K562 (cell line): ENCODE data around the gene LRRC51. TPM values are rescaled to one million over a fixed set of nuclear protein-coding genes. Genes with fewer than 3 reads are reported as not detected.

Experiments
- CCNT2 ChIP-seq: IDR thresholded peaks from 2 replicates; pipeline ENCODE4 v1.6.1; 2011; ENCODE audit warnings: borderline replicate concordance, low read depth, mild to moderate bottlenecking, moderate library complexity, mixed read lengths, low read length; ENCODE audit not compliant: insufficient read length; ENCODE audit errors: extremely low read depth
- CSDE1 ChIP-seq, 2 experiments: fragments of 450-650 bp; IDR thresholded peaks; 2 replicates each; pipeline ENCODE4 v1.6.1; 2016; ENCODE audit warnings: mild to moderate bottlenecking in 1 of 2
- DACH1 ChIP-seq: fragments of 450-650 bp; IDR thresholded peaks from 2 replicates; pipeline ENCODE4 v1.6.1; 2018; ENCODE audit not compliant: partially characterized antibody
- E2F5 ChIP-seq: sonication (generic); formaldehyde crosslinking; IDR thresholded peaks from 2 replicates; pipeline ENCODE4 v1.8.0; 2022; ENCODE audit warnings: mild to moderate bottlenecking, missing genetic modification reagents
- E2F8 ChIP-seq: fragments of 450-650 bp; IDR thresholded peaks from 2 replicates; pipeline ENCODE4 v1.7.1; 2018; ENCODE audit warnings: mild to moderate bottlenecking, low read depth; ENCODE audit not compliant: partially characterized antibody
- ELF1 ChIP-seq: fragments of 200-800 bp; sonication (Bioruptor generic); IDR thresholded peaks from 2 replicates; pipeline ENCODE4 v1.6.1; 2016; ENCODE audit warnings: missing genetic modification characterization, missing compliant biosample characterization
- FOXM1 ChIP-seq, 2 experiments: fragments of 450-650 bp in 1 of 2; sonication (generic) in 1 of 2; formaldehyde crosslinking in 1 of 2; IDR thresholded peaks; 2 replicates each; pipeline versions ENCODE4 v1.6.1 to v1.9.0; 2017 to 2022; ENCODE audit warnings: low read depth in 2 of 2, mild to moderate bottlenecking in 2 of 2, missing genetic modification reagents in 1 of 2, moderate library complexity in 1 of 2
- GTF2A2 ChIP-seq: IDR thresholded peaks from 2 replicates; pipeline ENCODE4 v1.6.1; 2016; ENCODE audit warnings: mild to moderate bottlenecking, missing genetic modification characterization, missing compliant biosample characterization
- HMG20B ChIP-seq: fragments of 250-450 bp; sonication (Bioruptor Pico); IDR thresholded peaks from 2 replicates; pipeline ENCODE4 v1.5.0; 2021; ENCODE audit warnings: mild to moderate bottlenecking
- ID3 ChIP-seq, 2 experiments: fragments of 250-450 bp in 1 of 2; fragments of 450-650 bp in 1 of 2; sonication (Bioruptor Pico) in 1 of 2; IDR thresholded peaks; 2 replicates each; pipeline versions ENCODE4 v1.6.1 to v1.8.0; 2016 to 2021; ENCODE audit warnings: mild to moderate bottlenecking in 2 of 2, moderate library complexity in 2 of 2, missing compliant biosample characterization in 1 of 2, missing genetic modification characterization in 1 of 2
- MAFG ChIP-seq: fragments of 450-650 bp; conservative IDR thresholded peaks from 2 replicates; pipeline ENCODE4 v1.6.1; 2016; ENCODE audit warnings: missing genetic modification characterization, missing compliant biosample characterization
- NCOA1 ChIP-seq: fragments of 450-650 bp; IDR thresholded peaks from 2 replicates; pipeline ENCODE4 v1.6.1; 2016; ENCODE audit warnings: low read depth
- NCOR1 ChIP-seq: fragments of 450-650 bp; IDR thresholded peaks from 2 replicates; pipeline ENCODE4 v1.6.1; 2016; ENCODE audit warnings: mild to moderate bottlenecking, moderate library complexity
- PBX2 ChIP-seq, 2 experiments: IDR thresholded peaks in 1 of 2; conservative IDR thresholded peaks in 1 of 2; 2 replicates each; pipeline ENCODE4 v1.6.1; 2016; ENCODE audit warnings: low read depth in 2 of 2, mild to moderate bottlenecking in 1 of 2, missing compliant biosample characterization in 1 of 2, missing genetic modification characterization in 1 of 2, moderate library complexity in 1 of 2
- PTRF ChIP-seq: fragments of 450-650 bp; IDR thresholded peaks from 2 replicates; pipeline ENCODE4 v1.6.1; 2016; ENCODE audit warnings: mild to moderate bottlenecking, missing genetic modification characterization, missing compliant biosample characterization
- SLC30A9 ChIP-seq: fragments of 250-450 bp; sonication (Bioruptor Pico); IDR thresholded peaks from 2 replicates; pipeline ENCODE4 v1.8.0; 2022; ENCODE audit warnings: mild to moderate bottlenecking, moderate library complexity
- TEAD2 ChIP-seq: fragments of 450-650 bp; IDR thresholded peaks from 2 replicates; pipeline ENCODE4 v1.6.1; 2016; ENCODE audit warnings: missing genetic modification characterization, control low read depth, missing compliant biosample characterization
- ZNF140 ChIP-seq: fragments of 250-450 bp; sonication (Bioruptor Pico); IDR thresholded peaks from 2 replicates; pipeline ENCODE4 v1.8.0; 2021; ENCODE audit warnings: moderate library complexity, mild to moderate bottlenecking, inconsistent platforms
- ZNF224 ChIP-seq: sonication (generic); formaldehyde crosslinking; IDR thresholded peaks from 2 replicates; pipeline ENCODE4 v1.8.0; 2022; ENCODE audit warnings: mild to moderate bottlenecking, missing genetic modification reagents
- ZNF384 ChIP-seq: IDR thresholded peaks from 2 replicates; pipeline ENCODE4 v1.6.1; 2012; ENCODE audit warnings: low read depth, low read length, improper control_type of control experiment
- polyA plus RNA-seq, 8 experiments: library from polyadenylated mRNA; depleted of rRNA in 4 of 8; stranded (reverse) in 5 of 8; unstranded in 3 of 8; fragments of >200 nt; fragmentation: Nextera tagmentation in 2 of 8; fragmentation: Illumina TruSeq in 1 of 8; extraction: Ambion mirVana in 2 of 8; extraction: Trizol in 1 of 8; gene quantifications; 2 replicates each; pipeline versions ENCODE4 v1.2.1 to v1.2.3, GENCODE V29; 2011 to 2014; ENCODE audit warnings: inconsistent platforms in 1 of 8, missing spikeins in 1 of 8
- total RNA-seq, 7 experiments: library from RNA; depleted of rRNA in 6 of 7; stranded (reverse); fragments of >200 nt in 6 of 7; fragmentation: Illumina TruSeq in 2 of 7; extraction: Trizol in 2 of 7; gene quantifications; 2 replicates each; pipeline versions ENCODE4 v1.2.1 to v1.2.3, GENCODE V29; 2011 to 2021; ENCODE audit warnings: low replicate concordance in 1 of 7

The LRRC51 gene
- total and polyA plus RNA-seq, 9 of the 15 experiments (the other 6 are each of a cell fraction or from before 2014, with no cell fraction given), result 4.7 to 10.6 (median 5.6) TPM

GRCh38 chr11:72080326-72081183 lies at the start of gene LRRC51, which contains the start of gene NUMA1 (continued):
- TF ChIP-seq CSDE1 (IDR thresholded peaks at IDR 0.05), result peak in 1 of 2 experiments; percentile 97; a peak in 2 of 4 replicates
- 0 out of 2 replicates have a peak, but pooled peaks have one; percentile 32 for TF ChIP-seq NCOA1
- no peak for TF ChIP-seq ZNF140
- TF ChIP-seq E2F8, result peak; percentile 79
- TF ChIP-seq HMG20B (CRISPR knock-in tag), result no peak
- no peak for TF ChIP-seq TEAD2 (tag)
- no peak for TF ChIP-seq SLC30A9 (CRISPR knock-in tag)
- TF ChIP-seq NCOR1, result no peak
- TF ChIP-seq FOXM1 (IDR thresholded peaks at IDR 0.05; ENCODE audit: low read depth), result peak; percentile 73
- no peak for TF ChIP-seq FOXM1 (CRISPR knock-in tag; IDR thresholded peaks at IDR 0.05; ENCODE audit: low read depth)
- no peak for TF ChIP-seq CCNT2
- TF ChIP-seq ID3 (CRISPR knock-in tag; IDR thresholded peaks at IDR 0.05), result no peak
- no peak; the same call in 1 of the 2 replicates for TF ChIP-seq ID3 (tag; IDR thresholded peaks at IDR 0.05)
- no peak for TF ChIP-seq PBX2 (CRISPR knock-in tag; IDR thresholded peaks at IDR 0.05; ENCODE audit: low read depth)
- no peak for TF ChIP-seq PBX2 (tag; conservative IDR thresholded peaks at IDR 0.05; ENCODE audit: low read depth)
- TF ChIP-seq DACH1, result no peak
- TF ChIP-seq MAFG, result no peak
- TF ChIP-seq ELF1 (tag), result peak; percentile 98
- no peak for TF ChIP-seq ZNF224 (CRISPR knock-in tag)
- TF ChIP-seq PTRF (tag), result no peak
- no peak for TF ChIP-seq GTF2A2 (tag)
- no peak; the same call in 1 of the 2 replicates for TF ChIP-seq ZNF384
- TF ChIP-seq E2F5 (CRISPR knock-in tag), result 0 out of 2 replicates have a peak, but pooled peaks have one; percentile 17
